Aorta (tissue), 5 donors: ENCODE results near the gene ZBED6. TPM values are rescaled to one million over a fixed set of nuclear protein-coding genes. Genes with fewer than 3 reads are reported as not detected.
A peak's percentile ranks its signal among the peaks of the same experiment; 100 is the strongest.
"Not testable (repeated sequence)": the region's sequence is repeated elsewhere in the genome, so short reads cannot be mapped to it uniquely, and the experiment has no call there.

Source experiments
- ATAC-seq: fragments of 200-7000 bp; cut with Tn5 transposase; one replicate; pipeline ENCODE4 v1.9.1; 2022; ENCODE audit warnings: moderate library complexity; ENCODE audit not compliant: low FRiP score
- DNase-seq, 2 donors: peaks; one replicate each; pipeline ENCODE4 v3.0.0-alpha.2; 2020
- H3K27ac ChIP-seq, 2 donors: one replicate each; pipeline ENCODE4 v1.5.1; 2013; ENCODE audit warnings: low read length in 2 of 2, mild to moderate bottlenecking in 2 of 2, moderate library complexity in 2 of 2, control low read depth in 1 of 2, inconsistent platforms in 1 of 2, low read depth in 1 of 2
- H3K27me3 ChIP-seq, 2 donors: one replicate each; pipeline ENCODE4 v1.6.1; 2013; ENCODE audit warnings: control low read depth in 1 of 2, low read length in 1 of 2, mild to moderate bottlenecking in 1 of 2, moderate library complexity in 1 of 2; ENCODE audit not compliant: insufficient read depth in 2 of 2, control insufficient read depth in 1 of 2
- H3K36me3 ChIP-seq, 2 donors: one replicate each; pipeline ENCODE4 v1.6.1; 2013; ENCODE audit warnings: control low read depth in 1 of 2, low read length in 1 of 2, mild to moderate bottlenecking in 1 of 2; ENCODE audit not compliant: insufficient read depth in 2 of 2, control insufficient read depth in 1 of 2
- H3K4me1 ChIP-seq, 2 donors: one replicate each; pipeline ENCODE4 v1.6.1; 2013; ENCODE audit warnings: low read length in 2 of 2, control low read depth in 1 of 2, mild to moderate bottlenecking in 1 of 2, moderate library complexity in 1 of 2; ENCODE audit not compliant: insufficient read depth in 2 of 2, control insufficient read depth in 1 of 2
- H3K4me3 ChIP-seq, 2 donors: one replicate each; pipeline ENCODE4 v1.5.1; 2013; ENCODE audit warnings: low read length in 2 of 2, control low read depth in 1 of 2, mild to moderate bottlenecking in 1 of 2
- H3K9me3 ChIP-seq: one replicate; pipeline ENCODE4 v1.6.1; 2013; ENCODE audit warnings: mild to moderate bottlenecking, low read length; ENCODE audit not compliant: control insufficient read depth
- WGBS, 2 donors: extraction: QIAGEN DNeasy Blood & Tissue Kit; methylation state at CpG; one replicate each; pipeline ENCODE4 v1.1.7; 2013; 5-methylcytosine and 5-hydroxymethylcytosine counted together
- intact Hi-C, 2 donors: fragments of 100-400 bp; cut with DNase I; formaldehyde crosslinking; loops; one replicate each; pipeline versions ENCODE4 v1.14.2 to v1.15.0; 2022
- long read RNA-seq, 2 donors: library from polyadenylated mRNA; unstranded; transcript quantifications; one replicate each; pipeline ENCODE4 v2.0.0, GENCODE V29; 2020 to 2021
- polyA plus RNA-seq, 2 donors: library from polyadenylated mRNA; stranded (reverse); fragments of 200-250 nt; gene quantifications; one replicate each; pipeline ENCODE4 v1.2.3, GENCODE V29; 2013
- total RNA-seq, 2 donors: library from RNA; stranded (reverse); fragmentation: NEBNext Ultra II Directional; extraction: Animal tissue kit (Norgen Biotek cat#: 25700); gene quantifications; one replicate each; pipeline ENCODE4 v1.2.1, GENCODE V29; 2021
- donor health status: healthy with polysubstance abuse.
- donor health status: Bipolar disorder and iron deficiency.
- donor health status: DM: no; HTN: no; CAD: no.
- donor health status: DM: no; HTN: no; CAD: no.
- donor health status: DM: yes; HTN: yes; CAD: no.

Gene ZBED6, protein sequence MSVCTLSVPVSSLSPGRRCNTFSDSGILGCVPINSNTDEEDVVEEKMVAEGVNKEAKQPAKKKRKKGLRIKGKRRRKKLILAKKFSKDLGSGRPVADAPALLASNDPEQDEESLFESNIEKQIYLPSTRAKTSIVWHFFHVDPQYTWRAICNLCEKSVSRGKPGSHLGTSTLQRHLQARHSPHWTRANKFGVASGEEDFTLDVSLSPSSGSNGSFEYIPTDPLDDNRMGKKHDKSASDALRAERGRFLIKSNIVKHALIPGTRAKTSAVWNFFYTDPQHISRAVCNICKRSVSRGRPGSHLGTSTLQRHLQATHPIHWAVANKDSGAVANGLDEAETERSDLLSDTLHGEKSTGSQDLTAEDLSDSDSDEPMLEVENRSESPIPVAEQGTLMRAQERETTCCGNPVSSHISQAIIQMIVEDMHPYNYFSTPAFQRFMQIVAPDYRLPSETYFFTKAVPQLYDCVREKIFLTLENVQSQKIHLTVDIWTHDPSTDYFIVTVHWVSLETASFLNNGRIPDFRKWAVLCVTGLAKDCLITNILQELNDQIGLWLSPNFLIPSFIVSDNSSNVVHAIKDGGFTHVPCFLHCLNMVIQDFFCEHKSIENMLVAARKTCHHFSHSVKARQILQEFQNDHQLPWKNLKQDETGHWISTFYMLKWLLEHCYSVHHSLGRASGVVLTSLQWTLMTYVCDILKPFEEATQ (N-terminal part only)
- total RNA-seq (10 to 100 TPM; 55.1 to 58.7 TPM), polyA plus RNA-seq (1 to 10 TPM in 1 of 2 donors, under 1 TPM in 1; 0.63 to 2.7 TPM)
- long read RNA-seq, donor 1, partial matches to known transcripts, result 21 of 24 reads
- long read RNA-seq, donor 1, other reads (novel, unspliced or antisense), result 3 of 24 reads
- long read RNA-seq, donor 2, full-length matches to known transcripts, result 1 of 2 reads
- long read RNA-seq, donor 2, partial matches to known transcripts, result 0 of 2 reads
- long read RNA-seq, donor 2, other reads (novel, unspliced or antisense), result 1 of 2 reads

DNA sequence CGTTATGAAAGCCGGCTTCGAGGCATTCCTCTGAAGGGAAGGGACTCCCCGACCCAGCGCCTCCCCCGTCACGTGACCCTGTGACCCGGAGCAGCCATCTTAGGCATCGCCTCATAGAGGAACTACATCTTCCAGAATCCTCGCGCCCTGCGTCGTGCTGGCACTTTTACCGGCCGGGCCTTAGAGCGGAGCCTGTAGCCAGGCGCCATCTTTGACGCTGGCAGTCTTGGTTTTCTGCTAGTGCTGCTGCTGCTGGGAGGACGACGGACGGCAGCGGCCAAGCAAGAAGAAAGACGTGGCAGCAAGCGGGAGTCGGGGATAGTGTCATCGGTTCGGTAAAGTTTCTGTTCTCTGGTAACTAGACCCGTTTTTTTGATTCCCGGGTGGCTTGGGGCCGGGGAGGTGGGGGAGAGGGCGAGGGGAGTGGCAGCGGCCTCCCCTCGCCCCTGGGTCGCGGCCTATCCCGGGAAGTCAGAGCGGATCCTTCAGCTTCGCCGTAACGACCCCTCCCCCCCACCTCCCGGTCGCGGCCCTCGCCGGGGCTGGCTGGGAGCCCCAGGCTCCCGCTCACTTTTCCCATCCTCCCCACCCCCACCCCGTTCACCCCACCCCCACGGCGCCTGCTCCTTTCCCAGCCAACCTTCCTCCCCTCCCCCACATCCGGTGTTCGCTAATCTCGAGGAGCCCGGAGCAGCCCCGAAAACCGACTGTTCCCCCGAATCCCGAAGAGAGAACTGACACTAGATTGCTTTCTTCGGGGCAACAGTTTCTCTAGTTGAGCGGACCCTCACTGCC lies at the start of gene ZBED6, which contains the start of gene ZC3H11A:
Gene ZBED6 (plus strand): TSS at position 183 of the 795 bp plus-strand sequence. CDS start 1,900 bp downstream, outside the sequence.
Gene ZC3H11A (plus strand): TSS at position 183 of the 795 bp plus-strand sequence. CDS start 21,448 bp downstream, outside the sequence.
- peaks cover 3 to 16% of the 10 kb centered on the region in 2 donors for H3K4me1 ChIP-seq
- DNase-seq, result peak; percentile 100
- peak; percentile 99 for ATAC-seq
- H3K27me3 ChIP-seq, result no peaks in the 10 kb centered on the region
- intact Hi-C loops, result loop anchor here in 1 of 2 donors (5.0 kb wide), 1 partner anchor 67 kb away; the partner anchor contains the start of gene SNRPE
- WGBS, 2 donors, result 0 to 1% methylated on average over 48 to 59 of the region's 59 CpGs
- H3K36me3 ChIP-seq, result no peaks in the 10 kb centered on the region
- H3K9me3 ChIP-seq, result no peaks in the 10 kb centered on the region
- peak within 1 kb of the TSS; percentile 96 to 100 for H3K4me3 ChIP-seq
- H3K27ac ChIP-seq, result peak within 1 kb of the TSS; percentile 73 to 98

DNA sequence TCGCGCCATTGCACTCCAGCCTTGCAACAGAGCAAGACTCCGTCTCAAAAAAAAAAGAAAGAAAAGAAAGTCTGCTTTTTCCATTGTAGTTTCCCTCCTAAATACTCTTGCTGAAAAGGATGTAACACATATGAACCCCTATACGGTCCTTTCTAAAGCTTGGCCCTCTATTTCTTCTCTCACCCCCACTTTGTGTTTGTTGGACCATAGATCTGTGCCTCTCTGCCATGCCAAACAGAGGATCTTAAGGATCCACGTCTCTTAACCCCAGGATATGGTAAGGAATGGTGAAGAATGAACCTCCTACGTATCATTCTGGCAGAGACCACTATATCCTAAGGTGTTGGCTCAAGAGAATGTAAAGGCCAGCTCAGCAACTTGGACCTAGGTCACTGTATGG lies 49.1 kb upstream of the ZBED6 start:
- intact Hi-C loops, result no loop called here
- H3K27ac ChIP-seq, result no peak overlapping the region
- no peak overlapping the region for H3K4me3 ChIP-seq
- DNase-seq (no peak), ATAC-seq (no peak)
- no peaks in the 10 kb centered on the region for H3K36me3 ChIP-seq
- no peaks in the 10 kb centered on the region for H3K9me3 ChIP-seq
- H3K4me1 ChIP-seq, result peaks cover 0 to 2% of the 10 kb centered on the region in 2 donors
- no peaks in the 10 kb centered on the region for H3K27me3 ChIP-seq
- WGBS, 2 donors, result 69 to 74% methylated on average over 6 of the region's 6 CpGs

DNA sequence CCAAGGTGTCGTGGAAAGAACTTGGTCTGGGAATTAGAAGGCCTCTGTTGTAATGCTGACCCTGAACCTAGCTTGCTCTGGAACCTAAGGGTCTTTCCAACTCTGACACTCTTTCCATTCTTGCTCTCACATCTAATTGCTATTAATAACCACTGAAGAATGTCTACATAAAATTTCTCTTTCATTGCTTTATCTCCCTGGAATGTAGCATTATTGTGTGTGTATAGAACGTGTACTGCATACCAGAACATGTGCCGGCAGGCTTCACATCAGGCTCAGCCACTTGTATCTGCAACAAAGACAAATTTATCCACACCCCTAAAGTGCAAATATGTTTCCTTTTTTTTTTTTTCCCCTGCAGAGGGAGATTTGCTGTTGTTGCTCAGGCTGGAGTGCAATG lies 44.4 kb upstream of the ZBED6 start:
- Histone ChIP-seq H3K27me3 (no peaks in the 10 kb centered on the region), H3K4me3 (no peak overlapping the region), H3K36me3 (no peaks in the 10 kb centered on the region), H3K9me3 (no peaks in the 10 kb centered on the region), H3K4me1 (peaks cover 0 to 2% of the 10 kb centered on the region in 2 donors), H3K27ac (no peak overlapping the region)
- intact Hi-C loops, result no loop called here
- ATAC-seq (no peak), DNase-seq (no peak)
- 15 to 19% methylated on average over 3 of the region's 3 CpGs for WGBS, 2 donors

DNA sequence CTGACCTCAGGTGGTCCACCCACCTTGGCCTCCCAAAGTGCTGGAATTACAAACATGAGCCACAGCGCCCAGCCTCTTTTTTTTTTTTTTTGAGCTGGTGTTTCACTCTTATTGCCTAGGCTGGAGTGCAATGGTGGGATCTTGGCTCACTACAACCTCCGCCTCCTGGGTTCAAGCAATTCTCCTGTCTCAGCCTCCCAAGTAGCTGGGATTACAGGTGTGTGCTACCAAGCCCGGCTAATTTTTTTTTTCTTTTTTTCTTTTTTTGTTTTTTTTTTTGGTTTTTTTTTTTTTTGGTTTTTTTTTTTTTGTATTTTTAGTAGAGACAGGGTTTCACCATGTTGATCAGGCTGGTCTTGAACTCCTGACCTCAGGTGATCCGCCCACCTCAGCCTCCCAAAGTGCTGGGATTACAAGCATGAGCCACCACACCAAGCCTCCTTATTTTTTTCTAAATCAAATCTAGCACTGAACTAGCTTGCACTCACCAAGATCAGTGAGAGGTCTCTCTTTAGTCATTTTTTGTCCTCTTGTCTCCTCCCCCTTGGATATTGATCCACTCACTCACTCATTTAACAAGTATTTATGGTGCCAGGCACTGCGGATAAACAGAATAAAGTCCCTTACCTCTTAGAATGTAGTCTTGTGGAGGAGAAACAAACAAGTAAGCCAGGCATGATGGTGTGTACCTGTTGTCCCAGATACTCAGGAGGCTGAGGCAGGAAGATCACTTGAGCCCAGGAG lies 43.6 kb upstream of the ZBED6 start:
- DNase-seq, H3K4me1 ChIP-seq, ATAC-seq, intact Hi-C loops, H3K27me3 ChIP-seq, H3K4me3 ChIP-seq, H3K27ac ChIP-seq, H3K9me3 ChIP-seq, H3K36me3 ChIP-seq: not testable (repeated sequence)
- 93 to 95% methylated on average over 5 of the region's 5 CpGs for WGBS, 2 donors

DNA sequence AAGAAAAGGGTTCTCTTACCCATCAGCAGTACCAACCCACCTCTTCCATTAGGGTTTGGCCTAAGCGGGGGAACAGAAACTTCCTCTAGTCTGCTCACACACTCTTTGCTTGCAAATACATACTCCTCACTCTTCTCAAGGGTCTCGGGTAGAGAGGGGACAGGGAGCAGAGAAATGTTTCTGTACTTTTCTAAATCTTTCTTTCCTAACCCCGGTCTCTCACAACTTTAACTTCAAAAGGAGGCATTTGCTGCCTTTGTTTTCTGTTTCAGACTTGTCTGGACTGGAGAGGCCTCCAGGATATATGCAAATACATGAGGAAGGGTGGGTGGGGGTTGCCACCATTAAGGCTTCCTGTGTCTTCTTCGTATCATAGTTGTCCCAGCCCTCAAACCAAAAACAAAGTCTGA lies 41.0 kb upstream of the ZBED6 start:
- WGBS, 2 donors, result 94 to 97% methylated on average over 4 of the region's 4 CpGs
- no peak overlapping the region for H3K27ac ChIP-seq
- H3K27me3 ChIP-seq, result no peaks in the 10 kb centered on the region
- DNase-seq (no peak), ATAC-seq (no peak)
- H3K36me3 ChIP-seq, result no peaks in the 10 kb centered on the region
- H3K4me1 ChIP-seq, result peaks cover 0 to 2% of the 10 kb centered on the region in 2 donors
- H3K9me3 ChIP-seq, result no peaks in the 10 kb centered on the region
- no peak overlapping the region for H3K4me3 ChIP-seq
- intact Hi-C loops, result no loop called here

DNA sequence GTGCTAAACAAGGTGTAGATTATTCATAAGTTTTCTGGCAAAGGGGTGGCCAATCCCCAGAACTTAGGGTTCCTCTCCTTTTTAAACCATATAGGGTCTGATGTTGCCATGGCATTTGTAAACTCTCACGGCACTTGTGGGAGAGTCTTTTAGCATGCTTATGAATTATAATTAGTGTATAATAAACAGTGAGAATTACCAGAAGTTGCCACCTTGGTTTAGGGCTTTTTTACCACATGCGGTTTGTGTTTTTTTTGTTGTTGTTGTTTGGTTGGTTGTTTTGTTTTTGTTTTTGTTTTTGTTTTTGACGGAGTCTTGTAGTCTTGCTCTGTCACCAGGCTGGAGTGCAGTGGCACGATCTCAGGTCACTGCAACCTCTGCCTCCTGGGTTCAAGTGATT lies 39.4 kb upstream of the ZBED6 start:
- intact Hi-C loops, result no loop called here
- no peak for ATAC-seq

DNA sequence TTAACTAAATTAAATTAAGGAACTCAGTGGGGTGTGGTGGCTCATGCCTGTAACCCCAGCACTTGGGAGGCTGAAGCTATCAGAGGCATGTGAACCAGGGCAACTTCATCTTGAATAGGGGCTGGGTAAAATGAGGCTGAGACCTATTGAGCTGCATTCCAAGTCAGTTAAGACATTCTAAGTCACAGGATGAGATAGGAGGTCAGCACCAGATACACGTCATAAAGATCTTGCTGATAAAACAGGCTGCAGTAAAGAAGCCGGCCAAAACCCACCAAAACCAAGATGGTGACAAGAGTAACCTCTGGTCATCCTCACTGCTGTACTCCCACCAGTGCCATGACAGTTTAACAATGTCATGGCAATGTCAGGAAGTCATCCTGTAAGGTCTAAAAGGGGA lies 36.7 kb upstream of the ZBED6 start:
- H3K4me1 ChIP-seq, H3K27ac ChIP-seq, intact Hi-C loops, ATAC-seq, H3K9me3 ChIP-seq, H3K4me3 ChIP-seq, DNase-seq, H3K36me3 ChIP-seq, H3K27me3 ChIP-seq: not testable (repeated sequence)
- 90 to 98% methylated on average over 2 of the region's 2 CpGs for WGBS, 2 donors

More for the DNA sequence above, 39.4 kb upstream of the ZBED6 start:
- peaks cover 0 to 2% of the 10 kb centered on the region in 2 donors for H3K4me1 ChIP-seq
- no peaks in the 10 kb centered on the region for H3K27me3 ChIP-seq
- no peak for DNase-seq
- no peaks in the 10 kb centered on the region for H3K36me3 ChIP-seq
- WGBS, 2 donors, result 86 to 90% methylated on average over 4 of the region's 4 CpGs
- no peak overlapping the region for H3K4me3 ChIP-seq
- no peaks in the 10 kb centered on the region for H3K9me3 ChIP-seq
- H3K27ac ChIP-seq, result no peak overlapping the region
